ENCODE results near the gene SAPCD1.
"Not testable (repeated sequence)": the region's sequence is repeated elsewhere in the genome, so short reads cannot be mapped to it uniquely, and the experiment has no call there.

- not testable (repeated sequence) for TF ChIP-seq REST (IDR thresholded peaks at IDR 0.05; ENCODE audit: low read depth); CTCF (IDR thresholded peaks at IDR 0.05 in 2 of 3, conservative IDR thresholded peaks at IDR 0.05 in 1 of 3; ENCODE audit: borderline replicate concordance in 1 of 3, insufficient read depth in 1 of 3, low read depth in 2 of 3, low read length in 2 of 3); SP1 (IDR thresholded peaks at IDR 0.05; ENCODE audit: low read depth)
Measured at GRCh38 chr6:31801031-31801927, 38.8 kb downstream of the SAPCD1 start.

All from HCT116 (cell line).